BE2C (cell line): ENCODE measurements around the gene VAMP2. TPM values are rescaled to one million over a fixed set of nuclear protein-coding genes. Genes with fewer than 3 reads are reported as not detected.

Experiments used
- DNase-seq: peaks from one replicate; pipeline ENCODE4 v3.0.0-alpha.2; 2020
- H3K27me3 ChIP-seq: fragments of 250-450 bp; sonication (Bioruptor Pico); 2 replicates; pipeline ENCODE4 v1.5.1; 2020; ENCODE audit warnings: mild to moderate bottlenecking
- H3K36me3 ChIP-seq: fragments of 250-450 bp; sonication (Bioruptor Pico); 2 replicates; pipeline ENCODE4 v1.5.1; 2020; ENCODE audit warnings: mild to moderate bottlenecking
- H3K4me1 ChIP-seq: fragments of 250-450 bp; sonication (Bioruptor Pico); 2 replicates; pipeline ENCODE4 v1.5.1; 2020
- H3K4me3 ChIP-seq: 2 replicates; pipeline ENCODE4 v1.5.1; 2011; ENCODE audit warnings: low read depth, low read length
- H3K9me3 ChIP-seq: fragments of 250-450 bp; sonication (Bioruptor Pico); 2 replicates; pipeline ENCODE4 v1.5.1; 2020
- CTCF ChIP-seq: IDR thresholded peaks from 2 replicates; pipeline ENCODE4 v1.5.1; 2012; ENCODE audit warnings: mild to moderate bottlenecking, low read depth, low read length
- polyA plus RNA-seq: library from polyadenylated mRNA; unstranded; fragments of >200 nt; gene quantifications from one replicate; pipeline ENCODE4 v1.2.1, GENCODE V29; 2012; ENCODE audit warnings: low read depth, missing spikeins; ENCODE audit not compliant: insufficient read length, insufficient read depth

The VAMP2 gene
- polyA plus RNA-seq, result 31.2 TPM

- Histone ChIP-seq H3K4me1 (peaks cover 7% of the 10 kb centered on the region), H3K9me3 (no peaks in the 10 kb centered on the region), H3K4me3 (peak within 1 kb of the TSS; percentile 71), H3K27me3 (no peaks in the 10 kb centered on the region), H3K36me3 (peaks cover 6% of the 10 kb centered on the region)
- DNase-seq, result peak; percentile 76
- no peak for TF ChIP-seq CTCF
These were observed at the start of gene VAMP2 for GRCh38 chr17:8162233-8162996. TSS of gene VAMP2 (minus strand) at chr17:8162948. CDS start at chr17:8162879, 69 bp downstream.

DNA sequence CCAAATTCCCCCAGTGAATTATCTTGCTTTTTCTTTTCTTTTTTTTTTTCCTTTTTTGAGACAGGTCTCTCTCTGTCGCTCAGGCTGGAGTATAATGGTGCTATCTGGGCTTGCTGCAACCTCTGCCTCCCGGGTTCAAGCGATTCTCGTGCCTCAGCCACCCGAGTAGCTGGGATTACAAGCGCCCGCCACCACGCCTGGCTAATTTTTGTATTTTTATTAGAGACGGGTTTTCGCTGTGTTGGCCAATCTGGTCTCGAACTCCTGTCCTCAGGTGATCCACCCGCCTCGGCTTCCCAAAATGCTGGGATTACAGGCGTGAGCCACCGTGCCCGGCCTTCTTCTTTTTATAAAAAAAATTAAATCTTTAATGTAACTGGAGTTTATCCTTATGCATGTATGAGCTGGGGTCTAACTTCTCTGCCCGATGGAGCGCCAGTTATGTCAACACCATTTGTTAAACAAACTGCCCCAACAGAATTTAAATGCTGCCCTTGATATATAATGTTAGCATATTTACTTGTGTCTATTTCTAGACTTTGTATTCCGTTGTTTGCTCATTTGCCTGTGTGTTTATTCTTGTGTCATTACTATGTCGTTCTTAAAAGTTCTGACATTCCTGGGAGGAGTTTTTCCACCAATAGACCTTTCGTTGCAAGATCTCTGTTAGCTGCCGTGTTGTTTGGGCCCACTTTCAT, 48.2 kb upstream of the VAMP2 start:
- Histone ChIP-seq H3K36me3 (peaks cover 19% of the 10 kb centered on the region), H3K27me3 (no peaks in the 10 kb centered on the region), H3K4me1 (no peaks in the 10 kb centered on the region), H3K4me3 (peak overlapping the region; percentile 82), H3K9me3 (no peaks in the 10 kb centered on the region)
- no peak for DNase-seq
- no peak for TF ChIP-seq CTCF

DNA sequence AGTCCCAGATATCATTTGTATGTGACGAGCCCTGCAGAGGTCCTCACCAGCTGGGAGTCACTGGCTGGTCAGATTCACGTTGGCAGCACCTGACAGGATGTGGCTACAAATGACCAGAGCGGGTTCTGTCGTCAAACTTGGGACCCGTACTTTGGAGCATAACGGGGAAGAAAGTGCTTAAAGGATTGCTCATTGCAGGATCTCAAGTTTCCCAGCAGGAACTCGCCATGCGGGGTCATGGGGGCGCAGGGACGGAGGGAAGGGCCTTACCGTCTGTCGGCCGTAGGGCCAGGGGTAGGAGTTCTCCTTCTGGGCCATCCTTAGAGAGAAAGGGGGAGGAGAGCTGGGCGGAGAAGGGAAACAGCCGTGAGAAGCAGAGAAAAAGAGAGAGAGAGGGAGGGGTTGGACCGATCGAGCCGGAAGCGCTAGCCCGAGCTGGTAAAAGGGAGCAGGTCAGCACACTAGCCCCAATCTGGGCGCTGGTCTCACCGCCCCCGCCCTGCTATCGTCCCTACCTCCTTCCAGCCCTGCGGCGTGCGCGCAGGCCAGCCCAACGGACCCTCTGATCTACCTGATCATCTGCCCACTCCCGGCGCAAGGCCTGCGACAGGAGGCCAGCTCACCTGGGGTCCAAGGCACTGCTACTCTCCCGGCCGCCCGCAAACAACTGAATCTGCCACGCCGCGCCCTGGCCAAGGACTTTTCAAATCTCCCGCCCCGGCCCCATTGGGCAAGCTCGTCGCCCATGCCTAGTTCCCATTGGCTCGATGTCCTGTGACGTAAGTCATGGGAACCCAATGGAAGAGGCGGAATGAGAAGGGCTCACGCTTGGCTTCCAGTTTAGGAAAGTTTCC, 47.4 kb upstream of the VAMP2 start, which contains the start of gene AURKB:
AURKB (minus strand) TSS at position 669 of the 854 bp plus-strand sequence; CDS start at position 318, 351 bp downstream.
- Histone ChIP-seq H3K27me3 (no peaks in the 10 kb centered on the region), H3K9me3 (no peaks in the 10 kb centered on the region), H3K4me1 (no peaks in the 10 kb centered on the region), H3K4me3 (peak within 1 kb of the TSS; percentile 82), H3K36me3 (peaks cover 22% of the 10 kb centered on the region)
- TF ChIP-seq CTCF, result no peak
- peak; percentile 91 for DNase-seq

DNA sequence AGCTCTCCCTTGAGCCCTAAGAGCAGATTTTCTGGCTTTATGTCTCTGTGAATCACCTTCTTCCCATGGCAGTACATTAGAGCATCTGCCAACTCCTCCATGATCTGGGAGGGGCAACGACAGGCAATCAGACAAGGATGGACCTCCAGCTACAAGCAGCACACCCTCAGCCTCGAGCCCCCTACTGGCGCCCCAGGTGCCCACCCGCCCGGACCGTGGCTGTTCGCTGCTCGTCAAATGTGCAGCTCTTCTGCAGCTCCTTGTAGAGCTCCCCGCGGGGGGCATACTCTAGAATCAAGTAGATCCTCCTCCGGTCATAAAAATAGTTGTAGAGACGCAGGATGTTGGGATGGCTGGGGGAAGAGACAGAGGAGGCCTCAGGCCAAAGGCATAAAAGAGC, 43.8 kb upstream of the VAMP2 start:
- TF ChIP-seq CTCF, result no peak
- peaks cover 32% of the 10 kb centered on the region for H3K36me3 ChIP-seq
- no peaks in the 10 kb centered on the region for H3K4me1 ChIP-seq
- DNase-seq, result no peak
- H3K9me3 ChIP-seq, result no peaks in the 10 kb centered on the region
- no peak overlapping the region for H3K4me3 ChIP-seq
- H3K27me3 ChIP-seq, result no peaks in the 10 kb centered on the region

GRCh38 chr17:8204761-8205555, 42.2 kb upstream of the VAMP2 start:
- Histone ChIP-seq H3K4me1 (no peaks in the 10 kb centered on the region), H3K9me3 (no peaks in the 10 kb centered on the region), H3K36me3 (peaks cover 32% of the 10 kb centered on the region), H3K27me3 (no peaks in the 10 kb centered on the region), H3K4me3 (no peak overlapping the region)
- no peak for TF ChIP-seq CTCF
- no peak for DNase-seq
